GM12878 (cell line): ENCODE data around the gene KIAA1671. TPM values are rescaled to one million over a fixed set of nuclear protein-coding genes. Genes with fewer than 3 reads are reported as not detected.

Experiments
- ATAC-seq: fragments of 200-7000 bp; cut with Tn5 transposase; 3 replicates; pipeline ENCODE4 v1.9.1; 2020; ENCODE audit warnings: mild to moderate bottlenecking, moderate library complexity
- BruUV-seq: library from RNA; stranded (reverse); fragments of 400-500 nt; replicated peaks from 2 replicates; lab custom pipeline; 2021; lab: Mats Ljungman, UMichigan
- CTCF ChIA-PET: fragments of 300-600 bp; sonication (Branson Sonifier 250); formaldehyde crosslinking; extraction: SDS; loops from one replicate; lab custom pipeline; 2021; ENCODE audit warnings: inconsistent platforms; lab: Yijun Ruan, JAX
- POLR2A ChIA-PET: fragments of 350-600 bp; formaldehyde crosslinking; extraction: SDS; loops from one replicate; lab custom pipeline; 2021; ENCODE audit warnings: inconsistent platforms; lab: Charles Lee
- RAD21 ChIA-PET: fragments of 300-600 bp; sonication (Branson Sonifier 250); formaldehyde crosslinking; loops from one replicate; lab custom pipeline; 2023; ENCODE audit warnings: antibody characterized with exemption; ENCODE audit not compliant: unreplicated experiment; lab: Charles Lee
- SMC1A ChIA-PET: fragments of 300-600 bp; sonication (Branson Sonifier 250); formaldehyde crosslinking; loops from one replicate; lab custom pipeline; 2023; ENCODE audit not compliant: unreplicated experiment, uncharacterized antibody; lab: Charles Lee
- DNase-seq: peaks from one replicate; pipeline ENCODE4 v3.0.0-alpha.2; 2011; ENCODE audit warnings: low read depth, low spot score
- FAIRE-seq: peaks from 3 replicates; lab custom pipeline; 2011; peaks lifted over from hg19 to GRCh38; lab: Jason Lieb, UNC
- H2AFZ ChIP-seq: 2 replicates; pipeline ENCODE4 v1.6.0; 2011; ENCODE audit warnings: low read depth, low read length, control low read depth; ENCODE audit not compliant: control insufficient read depth
- H3K27ac ChIP-seq: 2 replicates; pipeline ENCODE4 v1.5.1; 2011; ENCODE audit warnings: control low read depth; ENCODE audit not compliant: control insufficient read depth, insufficient read depth
- H3K27me3 ChIP-seq, 2 experiments: replicated peaks in 1 of 2; 2 replicates each; pipeline versions ENCODE4 v1.6.0 to v1.6.1; 2011; ENCODE audit warnings: low read length in 1 of 2; ENCODE audit not compliant: control insufficient read depth in 2 of 2, insufficient read depth in 2 of 2
- H3K36me3 ChIP-seq, 2 experiments: 2 replicates each; pipeline ENCODE4 v1.5.1; 2011; ENCODE audit warnings: low read length in 1 of 2; ENCODE audit not compliant: control insufficient read depth in 2 of 2, insufficient read depth in 2 of 2
- H3K4me1 ChIP-seq: 2 replicates; pipeline ENCODE4 v1.6.1; 2011; ENCODE audit warnings: mild to moderate bottlenecking, low read length, moderate library complexity, mixed read lengths; ENCODE audit not compliant: control insufficient read depth, insufficient read depth
- H3K4me2 ChIP-seq: 2 replicates; pipeline ENCODE4 v1.6.0; 2011; ENCODE audit warnings: control low read depth; ENCODE audit not compliant: control insufficient read depth, insufficient read depth
- H3K4me3 ChIP-seq: fragments of 200-600 bp; sonication (generic); 2 replicates; pipeline ENCODE4 v1.5.1; 2016
- H3K79me2 ChIP-seq: 2 replicates; pipeline ENCODE4 v1.6.0; 2011; ENCODE audit warnings: low read length; ENCODE audit not compliant: control insufficient read depth, insufficient read depth
- H3K9ac ChIP-seq: 2 replicates; pipeline ENCODE4 v1.8.0; 2011; ENCODE audit warnings: low read length, control low read depth, mixed read lengths; ENCODE audit not compliant: control insufficient read depth, insufficient read depth
- H3K9me3 ChIP-seq: replicated peaks from 3 replicates; pipeline ENCODE4 v1.5.1; 2011; ENCODE audit warnings: mild to moderate bottlenecking, low read length; ENCODE audit not compliant: control insufficient read depth, insufficient read depth
- H4K20me1 ChIP-seq: 2 replicates; pipeline ENCODE4 v1.6.0; 2011; ENCODE audit not compliant: control insufficient read depth, insufficient read depth
- CBFB ChIP-seq: IDR thresholded peaks from 2 replicates; pipeline ENCODE4 v1.6.1; 2016; ENCODE audit warnings: antibody characterized with exemption, low read depth
- CTCF ChIP-seq, 3 experiments: IDR thresholded peaks in 2 of 3; conservative IDR thresholded peaks in 1 of 3; 2 replicates each; pipeline ENCODE4 v1.5.1; 2011; ENCODE audit warnings: low read depth in 3 of 3, low read length in 3 of 3, mild to moderate bottlenecking in 3 of 3, control low read depth in 2 of 3, moderate library complexity in 2 of 3, inconsistent platforms in 1 of 3, mixed read lengths in 1 of 3; ENCODE audit not compliant: control insufficient read depth in 2 of 3, insufficient read depth in 1 of 3; ENCODE audit errors: extremely low read depth in 1 of 3
- NR2F1 ChIP-seq: fragments of 450-650 bp; conservative IDR thresholded peaks from 2 replicates; pipeline ENCODE4 v1.6.1; 2017; ENCODE audit warnings: mild to moderate bottlenecking
- RAD21 ChIP-seq: IDR thresholded peaks from 2 replicates; pipeline ENCODE4 v1.6.1; 2011; ENCODE audit warnings: mild to moderate bottlenecking, low read depth, low read length, moderate library complexity; ENCODE audit not compliant: insufficient read depth
- SMC3 ChIP-seq: IDR thresholded peaks from 2 replicates; pipeline ENCODE4 v1.6.1; 2011; ENCODE audit warnings: low read length, improper control_type of control experiment, borderline replicate concordance
- WGBS: methylation state at CpG from one replicate; pipeline ENCODE4 v1.1.6; 2016; ENCODE audit warnings: low lambda C conversion rate; ENCODE audit not compliant: insufficient replicate concordance, insufficient coverage; ENCODE audit errors: missing lambda C conversion rate; 5-methylcytosine and 5-hydroxymethylcytosine counted together
- in situ Hi-C: fragments of 300-500 bp; cut with MboI; formaldehyde crosslinking; loops from 9 replicates; pipeline ENCODE4 v1.14.3; 2018; ENCODE audit warnings: mixed read lengths
- intact Hi-C: fragments of 100-400 bp; cut with micrococcal nuclease; formaldehyde crosslinking; loops from one replicate; pipeline ENCODE4 v1.14.2; 2022; ENCODE audit not compliant: unreplicated experiment
- polyA plus RNA-seq, 11 experiments: library from polyadenylated mRNA; depleted of rRNA in 4 of 11; unstranded in 6 of 11; stranded (reverse) in 5 of 11; fragments of >200 nt; fragmentation: Nextera tagmentation in 4 of 11; fragmentation: Illumina TruSeq in 1 of 11; extraction: Ambion mirVana in 4 of 11; extraction: Trizol in 1 of 11; gene quantifications; 1 replicate in 1 of 11; 2 replicates in 10 of 11; pipeline versions ENCODE4 v1.2.1 to v1.2.3, GENCODE V29; 2011 to 2016; ENCODE audit warnings: inconsistent platforms in 2 of 11, missing spikeins in 2 of 11, low read depth in 1 of 11
- total RNA-seq, 4 experiments: library from RNA; depleted of rRNA in 3 of 4; stranded (reverse); fragments of >200 nt in 3 of 4; fragmentation: Illumina TruSeq in 1 of 4; extraction: Trizol in 1 of 4; gene quantifications; 2 replicates each; pipeline versions ENCODE4 v1.2.1 to v1.2.3, GENCODE V29; 2013 to 2021
- TF ChIP-seq, protein P1 (sequence below): IDR thresholded peaks from 2 replicates; pipeline ENCODE4 v1.6.1; 2011; ENCODE audit warnings: low read depth, mild to moderate bottlenecking, low read length, moderate library complexity, borderline replicate concordance; ENCODE audit errors: extremely low read depth

The KIAA1671 gene
- total and polyA plus RNA-seq, 10 of the 15 experiments (the other 5 are each of a cell fraction or from before 2014, with no cell fraction given) = 0.05 to 2.7 (median 0.33) TPM

DNA sequence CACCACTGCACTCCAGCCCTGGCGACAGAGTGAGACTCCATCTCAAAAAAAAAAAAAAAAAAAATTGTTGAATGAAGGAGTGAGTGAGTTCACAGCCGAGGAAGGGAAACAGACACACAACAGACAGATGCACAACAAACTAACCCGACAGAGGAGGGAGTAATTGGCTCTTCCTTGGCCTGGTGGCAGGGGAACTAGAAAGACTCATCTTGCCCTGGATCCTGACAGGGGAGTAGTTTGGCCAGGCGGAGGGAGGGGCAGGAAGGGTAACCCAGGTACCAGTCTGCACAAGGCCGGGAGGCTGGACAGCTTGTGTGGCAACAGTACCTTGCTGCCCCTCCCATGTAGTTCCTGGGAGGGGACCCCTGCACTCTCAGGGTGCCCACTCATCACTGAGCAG is 106.9 kb downstream of the KIAA1671 start:
- Histone ChIP-seq H3K27me3 (no peaks in the 10 kb centered on the region; a peak in 1 of 4 replicates), H3K79me2 (no peaks in the 10 kb centered on the region), H3K27ac (no peak overlapping the region), H3K36me3 (no peaks in the 10 kb centered on the region), H3K9me3 (no peaks in the 10 kb centered on the region; the same call in 2 of the 3 replicates), H3K4me2 (no peak overlapping the region), H3K4me1 (no peaks in the 10 kb centered on the region), H3K9ac (no peak overlapping the region), H3K4me3 (no peak overlapping the region), H4K20me1 (no peaks in the 10 kb centered on the region), H2AFZ (no peak overlapping the region)
- no TSS peak for BruUV-seq
- DNase-seq (no peak), FAIRE-seq (no peak), ATAC-seq (no peak)
- ChIA-PET RAD21 (interaction anchor here (0.7 to 1.5 kb wide), 3 partner anchors 11 to 19 kb away, joined by 3 to 4 read pairs (median 3); no protein-coding TSS in a partner anchor), POLR2A (interaction anchor here (0.7 kb wide), 1 partner anchor 39 kb away, joined by 4 read pairs; no protein-coding TSS in a partner anchor), SMC1A (interaction anchor here (1.0 to 3.3 kb wide), 3 partner anchors 8 to 113 kb away, joined by 3 to 17 read pairs (median 4); no protein-coding TSS in a partner anchor), CTCF (interaction anchor here (0.8 to 2.0 kb wide), 8 partner anchors 9 to 274 kb away, joined by 3 to 8 read pairs (median 5); no protein-coding TSS in a partner anchor)
- 10% methylated on average over 4 of the region's 5 CpGs for WGBS
- in situ Hi-C loops = loop anchor here (5.0 kb wide), 1 partner anchor 112 kb away; the partner anchor contains the start of gene LHFPL7
- intact Hi-C loops = no loop called here
- TF ChIP-seq, protein P1, sequence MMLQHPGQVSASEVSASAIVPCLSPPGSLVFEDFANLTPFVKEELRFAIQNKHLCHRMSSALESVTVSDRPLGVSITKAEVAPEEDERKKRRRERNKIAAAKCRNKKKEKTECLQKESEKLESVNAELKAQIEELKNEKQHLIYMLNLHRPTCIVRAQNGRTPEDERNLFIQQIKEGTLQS = no peak

DNA sequence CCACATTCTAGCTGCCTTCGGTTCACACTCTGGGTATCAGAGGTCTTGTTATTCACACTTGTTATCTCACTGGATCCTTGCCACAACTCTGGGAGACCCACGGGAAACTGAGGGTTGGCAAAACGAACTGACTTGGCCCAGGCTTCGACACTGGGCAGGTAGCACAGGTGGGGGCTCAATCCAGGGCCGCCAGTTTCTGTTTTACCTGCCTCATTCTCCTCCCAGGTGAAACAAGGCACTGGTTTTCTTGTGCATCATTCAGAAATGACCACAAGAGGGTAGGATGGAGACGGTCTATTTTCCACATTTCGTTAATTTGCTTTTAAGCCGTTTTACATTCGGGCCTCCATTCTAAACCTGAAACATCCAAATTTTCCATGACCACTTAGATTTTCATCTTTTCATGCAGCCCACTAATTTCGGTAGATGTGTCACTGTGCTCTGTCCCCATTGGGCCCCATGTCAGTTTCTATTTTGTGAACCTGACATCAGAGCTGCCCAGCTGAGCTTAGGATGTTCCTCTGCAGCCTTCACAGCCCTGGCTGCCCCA is 108.1 kb downstream of the KIAA1671 start:
- no peak overlapping the region for H2AFZ ChIP-seq
- H3K27me3 ChIP-seq = no peaks in the 10 kb centered on the region; a peak in 1 of 4 replicates
- no peaks in the 10 kb centered on the region; the same call in 2 of the 3 replicates for H3K9me3 ChIP-seq
- ChIA-PET POLR2A (interaction anchor here (0.6 kb wide), 1 partner anchor 9 kb away, joined by 3 read pairs; no protein-coding TSS in a partner anchor), RAD21 (interaction anchor here (1.0 to 1.1 kb wide), 2 partner anchors 10 to 45 kb away, joined by 3 read pairs; no protein-coding TSS in a partner anchor), SMC1A (interaction anchor here (1.0 to 3.3 kb wide), 5 partner anchors 10 to 112 kb away, joined by 3 to 17 read pairs (median 4); no protein-coding TSS in a partner anchor), CTCF (interaction anchor here (0.6 to 2.0 kb wide), 10 partner anchors 9 to 122 kb away, joined by 3 to 8 read pairs (median 4); no protein-coding TSS in a partner anchor)
- no peak overlapping the region for H3K27ac ChIP-seq
- peak; percentile 89 for FAIRE-seq
- no TSS peak for BruUV-seq
- DNase-seq = no peak
- no peak overlapping the region for H3K4me2 ChIP-seq
- H3K9ac ChIP-seq = no peak overlapping the region
- TF ChIP-seq CBFB = no peak
- TF ChIP-seq SMC3 = peak; percentile 23; the same call in 1 of the 2 replicates
- 0 out of 2 replicates have a peak, but pooled peaks have one; percentile 22 for TF ChIP-seq RAD21
- TF ChIP-seq CTCF (IDR thresholded peaks at IDR 0.05 in 2 of 3, conservative IDR thresholded peaks at IDR 0.05 in 1 of 3; ENCODE audit: control insufficient read depth in 2 of 3, extremely low read depth in 1 of 3, insufficient read depth in 1 of 3, low read depth in 3 of 3, low read length in 3 of 3) = peak; percentile 9 to 31 (median 29); a peak in 2 of 6 replicates
- TF ChIP-seq NR2F1 = no peak
- intact Hi-C loops (no loop called here), in situ Hi-C loops (no loop called here)
- no peaks in the 10 kb centered on the region for H3K36me3 ChIP-seq
- ATAC-seq = no peak
- no peaks in the 10 kb centered on the region for H3K79me2 ChIP-seq
- 10% methylated on average over 10 of the region's 10 CpGs for WGBS
- no peaks in the 10 kb centered on the region for H4K20me1 ChIP-seq
- no peak overlapping the region for H3K4me3 ChIP-seq
- no peaks in the 10 kb centered on the region for H3K4me1 ChIP-seq
